Measurements from ENCODE around the gene NKAIN1.
A peak's percentile ranks its signal among the peaks of the same experiment; 100 is the strongest.
"Not testable (repeated sequence)": the region's sequence is repeated elsewhere in the genome, so short reads cannot be mapped to it uniquely, and the experiment has no call there.

Gene NKAIN1

GRCh38 chr1:31154000-31154631, 85.6 kb downstream of the NKAIN1 start:
- DNase-seq (ENCODE audit: low read depth, low spot score), result no peak

GRCh38 chr1:31153423-31153822, 86.3 kb downstream of the NKAIN1 start:
- DNase-seq (ENCODE audit: low read depth, low spot score), result no peak

- DNase-seq (ENCODE audit: low read depth, low spot score), result peak; percentile 12
Measured at GRCh38 chr1:31152181-31152795, 87.4 kb downstream of the NKAIN1 start.

GRCh38 chr1:31151402-31151801, 88.3 kb downstream of the NKAIN1 start:
- DNase-seq (ENCODE audit: low read depth, low spot score), result no peak

- no peak for DNase-seq (ENCODE audit: low read depth, low spot score)
Measured at GRCh38 chr1:31148409-31148808, 91.3 kb downstream of the NKAIN1 start.

GRCh38 chr1:31145648-31146047, 94.0 kb downstream of the NKAIN1 start:
- DNase-seq (ENCODE audit: low read depth, low spot score), result no peak

GRCh38 chr1:31144442-31144841, 95.2 kb downstream of the NKAIN1 start:
- no peak for DNase-seq (ENCODE audit: low read depth, low spot score)

GRCh38 chr1:31143455-31143854, 96.2 kb downstream of the NKAIN1 start:
- no peak for DNase-seq (ENCODE audit: low read depth, low spot score)

- DNase-seq (ENCODE audit: low read depth, low spot score), result no peak
Measured at GRCh38 chr1:31142406-31142805, 97.3 kb downstream of the NKAIN1 start.

GRCh38 chr1:31140299-31140698, 99.4 kb downstream of the NKAIN1 start:
- no peak for DNase-seq (ENCODE audit: low read depth, low spot score)

GRCh38 chr1:31138797-31139521, 100.7 kb downstream of the NKAIN1 start:
- not testable (repeated sequence) for DNase-seq (ENCODE audit: low read depth, low spot score)

- not testable (repeated sequence) for DNase-seq (ENCODE audit: low read depth, low spot score)
Measured at GRCh38 chr1:31137873-31138272, 101.8 kb downstream of the NKAIN1 start.

GRCh38 chr1:31135973-31136600, 103.6 kb downstream of the NKAIN1 start:
- no peak for DNase-seq (ENCODE audit: low read depth, low spot score)

GRCh38 chr1:31133368-31133767, 106.3 kb downstream of the NKAIN1 start:
- no peak for DNase-seq (ENCODE audit: low read depth, low spot score)

All from brain pericyte (primary cell).